NOMO-1 treated with dmso at 0.1 percent for 144 hours (cell line): ENCODE measurements around the gene LUC7L3.

Experiments
- DNase-seq: peaks from one replicate; lab custom pipeline; 2025; ENCODE audit not compliant: unreplicated experiment; lab: John Stamatoyannopoulos, UW

The LUC7L3 gene

GRCh38 chr17:50685691-50686493 is 33.5 kb upstream of the LUC7L3 start:
- no peak for DNase-seq

- no peak for DNase-seq
Observed at GRCh38 chr17:50686494-50687199, 32.8 kb upstream of the LUC7L3 start.

GRCh38 chr17:50687200-50688066 is 32.0 kb upstream of the LUC7L3 start:
- no peak for DNase-seq

GRCh38 chr17:50688245-50688644 is 31.2 kb upstream of the LUC7L3 start:
- no peak for DNase-seq

GRCh38 chr17:50689251-50689650 is 30.2 kb upstream of the LUC7L3 start:
- no peak for DNase-seq

GRCh38 chr17:50689956-50690886 is 29.2 kb upstream of the LUC7L3 start:
- no peak for DNase-seq

GRCh38 chr17:50690887-50691549 is 28.4 kb upstream of the LUC7L3 start:
- no peak for DNase-seq

GRCh38 chr17:50691550-50692447 is 27.6 kb upstream of the LUC7L3 start:
- no peak for DNase-seq

GRCh38 chr17:50692448-50693035 is 26.9 kb upstream of the LUC7L3 start:
- DNase-seq: no peak

- no peak for DNase-seq
Observed at GRCh38 chr17:50693036-50693682, 26.2 kb upstream of the LUC7L3 start.

GRCh38 chr17:50696365-50696879 is 23.0 kb upstream of the LUC7L3 start:
- DNase-seq: no peak

- DNase-seq: no peak
Observed at GRCh38 chr17:50697062-50697461, 22.3 kb upstream of the LUC7L3 start.

- DNase-seq: no peak
Observed at GRCh38 chr17:50697663-50698272, 21.6 kb upstream of the LUC7L3 start.

- DNase-seq: no peak
Observed at GRCh38 chr17:50699410-50699809, 20.0 kb upstream of the LUC7L3 start.

GRCh38 chr17:50703162-50703561 is 16.2 kb upstream of the LUC7L3 start:
- DNase-seq: no peak

- DNase-seq: peak; percentile 89
Observed at GRCh38 chr17:50707289-50708049, 11.9 kb upstream of the LUC7L3 start, which contains the start of gene ANKRD40. Gene ANKRD40 (minus strand): TSS chr17:50707914. CDS start chr17:50707654, 260 bp downstream.
